GM18907 (cell line): ENCODE results near the gene RAD23B.
A peak's percentile ranks its signal among the peaks of the same experiment; 100 is the strongest.
"Not testable (repeated sequence)": the region's sequence is repeated elsewhere in the genome, so short reads cannot be mapped to it uniquely, and the experiment has no call there.

ENCODE experiments used
- ATAC-seq: cut with Tn5 transposase; IDR thresholded peaks from one replicate; pipeline ENCODE4 v1.9.1; 2021; ENCODE audit warnings: mild to moderate bottlenecking, moderate library complexity; ENCODE audit not compliant: unreplicated experiment

The RAD23B gene

DNA sequence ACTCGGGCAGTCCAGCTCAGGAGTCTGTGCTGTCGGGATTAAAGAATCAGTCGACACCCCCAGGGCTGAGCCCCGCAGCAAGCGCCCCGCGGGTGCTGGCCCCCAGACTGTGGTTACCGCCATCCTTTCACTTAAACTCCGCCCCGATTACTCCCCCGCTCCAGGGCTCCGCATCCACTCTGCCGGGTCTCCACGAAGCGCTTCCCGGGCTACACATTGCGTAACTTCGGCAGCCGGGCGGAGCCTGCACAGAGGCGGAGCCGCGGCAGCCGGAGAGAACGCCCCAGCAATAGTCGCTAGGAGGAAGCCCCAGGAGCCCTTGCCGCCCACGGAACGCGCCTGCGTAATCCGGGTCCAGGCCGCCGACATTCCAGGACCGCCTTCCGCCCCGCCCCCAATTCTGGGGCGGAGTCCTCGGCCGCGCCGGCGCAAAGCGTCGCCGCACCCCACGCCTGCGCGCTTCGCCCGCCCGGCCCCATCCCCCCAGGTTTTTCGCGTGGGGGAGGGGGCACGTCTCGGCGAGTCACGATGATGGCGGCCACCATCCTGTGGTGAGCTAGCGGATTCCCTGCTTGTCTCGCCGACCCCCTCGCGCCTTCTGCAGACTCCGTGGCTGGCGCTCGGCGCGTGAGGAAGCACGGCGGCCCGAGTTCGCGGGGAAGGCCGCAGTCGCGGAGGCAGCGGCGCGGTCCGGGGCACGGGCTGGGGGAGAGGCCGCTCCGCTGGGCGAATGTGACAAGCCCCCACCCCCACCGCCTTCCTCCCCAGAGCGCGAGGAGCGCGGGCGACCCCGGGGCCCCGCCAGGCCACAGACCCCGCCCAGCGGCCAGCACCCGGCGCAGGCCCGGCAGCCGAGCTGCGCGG is at the start of gene RAD23B:
Gene RAD23B (plus strand): TSS at position 521 of the 864 bp plus-strand sequence. CDS start 351 bp downstream, outside the sequence.
- ATAC-seq = peak; percentile 90

DNA sequence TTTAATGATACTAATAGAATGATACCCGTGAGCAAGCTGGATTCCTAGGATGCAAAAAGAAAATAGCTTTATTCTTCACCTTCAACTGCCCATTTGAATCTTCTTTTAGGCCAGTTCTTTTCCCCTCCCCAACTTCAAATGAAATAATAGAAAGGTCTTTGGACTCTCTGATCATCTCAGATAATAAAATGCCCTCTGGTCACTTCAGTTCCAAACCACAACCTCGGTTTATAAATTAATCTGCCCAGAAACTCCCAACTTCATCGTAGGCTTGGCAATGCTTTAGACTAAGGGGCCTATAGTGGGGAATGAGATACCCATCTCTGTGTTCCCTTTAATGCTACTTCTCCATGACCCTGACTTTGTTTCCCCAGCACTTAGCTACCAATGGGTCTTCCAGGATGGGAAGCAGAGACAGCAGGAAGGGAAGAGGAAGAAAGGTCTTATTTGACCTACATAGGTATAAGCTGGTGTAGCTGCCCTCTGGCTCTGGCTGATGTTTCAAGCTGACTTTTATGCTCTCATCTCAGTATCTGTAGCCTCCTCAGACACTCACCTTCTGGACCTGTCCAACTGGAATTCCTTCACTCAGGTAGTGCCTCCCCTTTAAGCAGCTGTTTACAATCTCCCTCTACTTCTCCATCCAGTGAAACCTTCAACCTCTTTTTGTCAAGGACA is 47.2 kb upstream of the RAD23B start:
- no peak for ATAC-seq

DNA sequence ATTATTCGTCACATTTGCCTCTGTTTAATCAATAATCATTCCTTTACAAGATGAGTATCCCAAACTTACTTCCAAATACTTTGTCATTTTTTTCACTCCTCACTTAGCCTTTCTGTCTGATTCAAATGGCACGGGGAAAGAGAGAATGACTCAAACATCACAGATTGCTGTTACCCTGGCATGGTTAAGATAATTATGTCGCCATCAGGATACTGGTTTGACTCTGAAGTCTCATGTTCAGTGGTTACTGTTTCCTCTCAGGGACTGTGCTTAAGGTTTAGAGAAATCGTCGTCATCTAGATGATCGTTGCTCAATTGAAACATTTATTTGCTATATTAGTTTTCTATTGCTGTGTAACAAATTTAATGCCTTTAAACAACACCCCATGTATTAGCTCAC is 45.2 kb upstream of the RAD23B start:
- ATAC-seq = no peak

DNA sequence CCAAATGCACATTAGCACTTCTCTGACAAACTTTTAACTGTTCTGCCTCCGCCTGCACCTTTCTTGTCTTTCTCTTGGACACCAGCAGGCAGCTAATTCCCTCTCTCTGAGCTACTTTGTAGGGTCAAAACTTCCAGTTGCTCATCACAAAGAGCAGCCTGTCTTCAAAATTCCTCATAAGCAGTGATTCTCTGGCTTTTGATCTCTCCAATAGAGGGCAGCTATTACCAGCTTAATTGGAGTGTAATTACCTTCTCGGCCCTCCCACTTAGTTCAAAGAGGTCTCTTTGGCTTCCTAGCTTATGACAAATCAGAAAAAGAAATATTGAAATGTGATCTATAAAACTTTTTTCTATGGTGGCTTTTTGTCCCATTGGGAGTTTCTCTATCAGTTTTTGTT is 43.6 kb upstream of the RAD23B start:
- no peak for ATAC-seq

DNA sequence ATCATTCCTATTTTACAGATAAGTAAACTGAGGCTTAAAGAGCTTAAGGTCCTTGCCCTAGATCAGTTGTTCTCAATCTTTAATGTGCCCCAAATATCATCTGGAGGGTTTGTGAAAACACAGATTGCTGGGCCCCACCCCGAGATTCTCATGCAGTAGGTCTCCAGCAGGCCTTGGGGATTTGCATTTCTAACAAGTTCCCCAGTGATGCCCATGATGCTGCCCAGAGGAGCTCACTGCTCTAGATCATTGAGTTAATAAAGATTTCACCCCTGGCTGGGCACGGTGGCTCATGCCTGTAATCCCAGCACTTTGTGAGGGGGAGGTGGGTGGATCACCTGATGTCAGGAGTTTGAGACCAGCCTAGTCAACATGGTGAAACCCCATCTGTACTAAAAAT is 42.8 kb upstream of the RAD23B start:
- ATAC-seq = no peak

DNA sequence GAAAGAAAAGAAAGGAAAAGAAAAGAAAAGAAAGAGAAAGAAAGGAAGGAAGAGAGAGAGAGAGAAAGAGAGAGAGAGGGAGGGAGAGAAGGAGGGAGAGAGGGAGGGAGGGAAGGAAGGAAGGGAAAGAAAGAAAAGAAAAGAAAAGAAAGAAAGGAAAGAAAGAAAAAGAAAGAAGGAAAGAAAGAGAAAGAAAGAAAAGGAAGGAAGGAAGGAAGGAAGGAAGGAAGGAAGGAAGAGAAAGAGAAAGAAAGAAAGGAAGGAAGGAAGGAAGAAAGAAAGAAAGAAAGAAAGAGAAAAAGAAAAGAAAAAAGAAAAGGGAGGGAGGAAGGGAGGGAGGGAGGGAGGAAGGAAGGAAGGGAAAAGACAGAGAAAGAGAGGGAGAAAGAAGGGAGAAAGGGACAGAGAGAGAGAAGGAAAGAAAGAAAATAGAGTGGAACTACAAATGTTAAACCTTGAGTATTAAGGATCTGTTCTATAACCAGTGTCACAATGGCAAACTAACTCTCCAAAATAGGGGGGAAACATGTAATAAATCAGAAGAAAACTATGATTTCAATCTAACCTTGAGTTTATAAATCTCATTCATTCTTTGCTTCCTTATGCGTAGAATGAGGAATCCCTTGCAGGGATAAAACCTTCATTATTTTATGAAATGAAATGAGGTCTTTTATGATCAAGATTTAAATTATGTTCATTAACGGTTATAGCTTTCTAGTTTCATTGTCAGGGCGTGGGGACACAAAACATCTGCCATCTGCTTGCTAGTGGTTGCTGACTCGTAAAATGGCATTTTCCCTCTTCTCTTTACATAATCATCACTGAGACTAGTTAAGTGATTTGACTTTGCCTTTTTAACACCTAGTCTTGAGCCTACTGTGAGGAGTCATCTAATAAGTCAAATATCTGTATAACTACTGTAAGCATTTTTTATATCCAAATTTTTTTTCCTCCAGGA is 40.7 kb upstream of the RAD23B start:
- no peak for ATAC-seq

DNA sequence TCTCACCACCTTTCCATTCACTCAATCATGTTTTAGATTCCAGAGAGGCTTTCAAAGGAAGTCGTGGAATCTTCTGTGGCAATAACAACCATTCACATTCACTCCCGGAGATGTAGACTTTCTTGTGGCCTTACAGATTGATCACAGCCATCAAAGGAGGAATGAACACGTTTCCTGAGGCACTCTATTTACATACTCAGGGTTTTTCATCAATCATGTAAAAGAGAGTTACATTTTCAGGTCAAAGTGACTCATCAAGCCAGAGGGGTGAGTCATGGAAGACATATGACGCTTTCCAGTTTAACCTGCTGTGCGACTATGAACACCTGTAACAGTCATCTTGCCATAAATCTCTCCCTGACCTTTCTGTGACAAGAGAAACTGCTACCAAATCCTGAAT is 39.3 kb upstream of the RAD23B start:
- peak; percentile 80 for ATAC-seq

DNA sequence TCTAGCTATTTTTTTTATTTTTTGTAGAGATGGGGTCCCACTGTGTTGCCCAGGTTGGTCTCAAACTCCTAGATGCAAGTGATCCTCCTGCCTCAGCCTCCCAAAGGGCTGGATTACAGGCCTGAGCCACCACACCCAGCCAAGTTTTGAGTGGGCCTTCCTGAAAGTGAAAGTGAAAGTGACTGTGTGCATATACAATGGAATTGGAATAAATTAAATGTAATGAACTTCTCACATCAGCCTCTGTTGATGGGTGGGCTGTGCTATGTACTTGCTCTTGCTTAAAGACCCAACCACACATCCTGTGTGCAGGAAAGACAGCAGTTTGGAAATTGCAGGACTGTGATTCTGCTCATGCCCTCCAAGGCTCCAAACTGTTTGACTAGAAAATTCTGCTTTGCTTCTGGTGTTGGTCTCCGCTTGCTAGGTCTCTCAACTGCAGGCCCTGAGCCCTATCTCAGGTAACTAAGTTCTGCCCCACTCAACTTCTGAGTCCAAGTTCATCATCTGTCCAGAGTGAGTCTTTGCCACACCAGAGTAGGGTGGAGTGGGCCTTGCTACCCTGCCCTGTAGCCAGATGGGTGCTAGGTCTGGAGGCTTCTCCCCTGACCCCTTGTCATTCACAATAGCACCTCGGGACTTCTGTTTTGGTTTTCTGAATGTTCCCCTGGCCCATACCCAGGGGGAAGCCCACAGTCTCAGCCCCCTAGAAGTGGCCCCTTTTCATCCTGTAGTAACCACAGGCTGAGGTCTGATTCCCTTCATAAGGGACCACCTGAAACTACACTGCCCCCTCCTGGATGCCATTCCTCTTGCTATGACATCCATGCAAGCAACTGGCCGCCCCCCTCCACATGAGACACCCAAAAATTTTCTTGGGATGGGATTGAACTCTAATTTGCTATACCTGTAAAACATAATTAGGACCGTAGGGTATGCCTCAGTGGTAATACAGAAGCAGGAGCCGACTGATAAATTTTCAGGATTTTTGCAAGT is 36.5 kb upstream of the RAD23B start:
- ATAC-seq = no peak

DNA sequence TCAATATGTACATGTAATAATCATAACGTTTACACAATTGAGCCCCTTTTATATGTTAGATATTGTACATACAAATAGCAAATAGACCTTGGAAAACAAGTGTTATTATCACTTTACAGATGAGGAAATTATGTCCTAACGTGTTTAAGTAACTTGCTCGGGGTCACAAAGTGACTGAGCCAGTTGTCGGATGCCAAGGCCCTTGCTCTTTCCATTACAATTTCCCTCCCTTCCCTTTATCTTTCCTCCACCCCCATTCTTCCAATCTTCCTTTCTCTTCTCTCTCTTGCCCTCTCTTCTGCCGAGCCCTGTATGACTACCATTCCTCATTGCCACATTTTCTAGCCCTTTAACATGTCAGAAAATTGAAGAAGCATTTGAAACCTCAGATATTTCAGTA is 34.4 kb upstream of the RAD23B start:
- no peak for ATAC-seq

DNA sequence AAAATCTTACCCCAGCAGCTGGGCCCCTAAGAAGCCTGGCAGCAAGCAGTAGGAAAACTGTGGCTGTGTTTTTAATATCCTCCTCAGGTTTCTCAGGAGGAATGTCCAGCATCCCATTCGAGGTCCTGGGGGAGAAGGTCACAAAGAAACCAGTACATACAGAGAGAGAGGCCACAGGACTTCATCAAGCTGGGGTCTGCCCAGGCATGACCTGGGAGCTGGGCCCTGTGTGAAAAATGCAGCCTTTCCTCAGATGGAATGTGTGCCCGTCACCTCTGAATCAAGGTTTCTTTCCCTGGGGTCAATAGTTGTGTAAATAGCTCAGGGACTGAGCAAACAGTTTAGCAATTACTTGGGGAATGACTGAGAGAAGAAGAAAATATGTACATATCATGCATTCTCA is 33.9 kb upstream of the RAD23B start:
- no peak for ATAC-seq

DNA sequence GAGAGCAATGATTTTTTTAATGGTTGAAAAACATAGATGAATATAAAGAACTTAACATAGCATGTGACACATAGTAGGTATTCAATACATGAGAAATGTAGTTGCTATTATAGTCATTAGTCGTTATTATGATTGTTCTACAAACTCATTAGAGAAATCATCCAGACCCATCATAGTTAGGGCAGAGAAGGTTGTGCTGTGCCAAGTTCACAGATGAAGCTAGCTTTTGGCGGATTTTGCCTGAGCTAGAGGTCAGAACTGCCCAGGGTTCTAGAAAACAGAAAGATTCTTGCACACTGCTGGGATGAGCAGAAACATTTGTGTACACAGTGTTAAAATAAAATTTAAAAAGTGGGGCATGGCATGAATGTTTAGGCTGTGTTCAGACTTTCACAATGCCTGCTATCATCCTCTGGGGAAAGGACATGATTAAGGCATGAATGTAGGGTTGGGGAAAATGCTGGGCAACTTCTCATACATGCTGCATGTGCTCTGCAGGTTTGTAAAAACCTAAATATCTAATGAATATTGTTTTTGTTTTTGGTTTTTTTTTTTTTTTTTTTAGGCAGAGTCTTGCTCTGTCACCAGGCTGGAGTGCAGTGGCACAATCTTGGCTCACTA is 33.3 kb upstream of the RAD23B start:
- ATAC-seq = no peak

DNA sequence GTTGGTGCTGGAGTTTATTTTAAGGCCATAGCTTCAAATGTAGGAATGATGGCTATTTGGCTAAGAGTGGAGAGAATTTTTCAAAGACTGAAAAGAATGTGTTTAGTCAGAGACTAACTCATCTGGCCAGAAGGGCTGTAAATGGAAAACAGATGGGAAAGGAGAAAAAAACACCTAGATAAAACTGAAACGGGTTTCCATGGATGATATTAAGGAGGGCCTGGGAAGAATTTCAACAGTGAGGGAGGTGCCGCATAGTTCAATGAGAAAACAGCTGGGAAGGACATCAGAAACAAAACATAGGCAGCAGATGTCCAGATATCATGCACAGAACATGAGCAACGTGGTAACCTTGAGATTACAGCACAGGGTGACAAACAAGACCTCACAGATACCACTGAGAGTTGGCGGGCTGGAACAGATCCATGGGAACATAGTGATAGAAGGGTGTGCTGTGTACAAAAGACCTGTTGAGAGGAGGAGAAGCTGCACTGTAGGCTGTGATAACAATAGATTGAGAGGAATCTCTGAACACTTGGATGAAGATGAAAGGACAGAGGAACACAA is 31.2 kb upstream of the RAD23B start:
- ATAC-seq = no peak

DNA sequence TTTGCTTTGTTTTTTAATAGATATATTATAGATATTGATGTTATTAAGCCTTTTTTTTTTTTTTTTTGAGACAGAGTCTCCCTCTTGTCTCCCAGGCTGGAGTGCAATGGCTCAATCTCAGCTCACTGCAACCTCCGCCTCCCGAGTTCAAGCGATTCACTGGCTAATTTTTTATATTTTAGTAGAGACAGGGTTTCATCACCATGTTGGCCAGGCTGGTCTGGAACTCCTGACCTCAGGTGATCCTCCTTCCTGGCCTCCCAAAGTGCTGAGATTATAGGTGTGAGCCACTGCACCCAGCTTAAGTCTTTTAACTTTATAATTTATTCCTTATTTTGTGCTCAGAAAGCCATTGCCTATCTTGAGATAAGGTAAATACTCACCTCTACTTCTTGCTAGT is 24.2 kb upstream of the RAD23B start:
- no peak for ATAC-seq

DNA sequence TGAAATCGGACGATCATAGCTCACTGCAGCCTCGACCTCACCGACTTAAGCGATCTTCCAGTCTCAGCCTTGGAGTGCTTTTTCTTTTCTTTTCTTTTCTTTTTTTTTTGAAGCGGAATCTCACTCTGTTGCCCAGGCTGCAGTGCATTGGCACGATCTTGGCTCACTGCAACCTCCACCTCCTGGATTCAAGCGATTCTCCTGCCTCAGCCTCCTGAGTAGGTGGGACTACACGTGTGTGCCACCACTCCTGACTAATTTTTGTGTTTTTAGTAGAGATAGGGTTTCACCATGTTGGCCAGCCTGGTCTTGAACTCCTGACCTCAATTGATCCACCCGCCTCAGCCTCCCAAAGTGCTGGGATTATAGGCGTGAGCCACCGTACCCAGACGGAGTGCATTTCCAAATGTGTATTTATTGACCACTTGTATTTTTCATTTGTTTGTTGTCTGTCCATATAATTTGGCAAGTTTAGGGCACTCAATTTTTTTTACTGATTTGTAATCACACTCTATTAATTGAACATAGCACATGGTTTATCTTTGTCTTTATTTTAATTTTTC is 23.2 kb upstream of the RAD23B start:
- not testable (repeated sequence) for ATAC-seq

DNA sequence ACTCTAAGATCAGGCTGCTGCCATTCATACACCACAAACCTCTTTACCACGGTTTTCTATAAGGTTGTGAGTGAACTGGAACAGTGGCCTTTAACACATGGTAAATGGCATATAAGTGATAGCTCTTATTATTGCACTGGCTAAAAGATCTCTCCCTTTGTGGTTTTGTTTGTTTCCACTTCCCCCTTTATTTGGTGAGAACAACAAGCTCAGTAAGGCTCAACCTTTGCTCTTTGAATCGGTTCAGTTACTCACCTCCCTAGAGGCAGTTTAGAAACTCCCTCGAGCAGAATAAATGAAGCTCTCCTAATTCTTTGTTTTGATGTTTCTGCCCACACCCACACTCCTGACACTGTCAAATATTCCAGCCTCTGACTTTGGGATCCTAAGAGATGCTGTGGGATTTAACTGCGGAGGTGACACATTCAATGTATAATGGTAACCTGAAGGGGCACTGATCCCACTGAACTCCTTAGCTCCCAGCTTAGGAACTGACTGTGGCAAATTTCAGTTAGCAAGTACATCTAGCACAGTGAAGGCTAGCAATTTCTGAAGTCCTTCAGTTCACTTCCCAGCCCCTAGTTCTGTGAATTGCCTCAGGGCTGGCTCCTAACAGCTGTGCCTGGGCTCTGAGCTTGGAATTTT is 22.5 kb upstream of the RAD23B start:
- peak; percentile 100 for ATAC-seq

DNA sequence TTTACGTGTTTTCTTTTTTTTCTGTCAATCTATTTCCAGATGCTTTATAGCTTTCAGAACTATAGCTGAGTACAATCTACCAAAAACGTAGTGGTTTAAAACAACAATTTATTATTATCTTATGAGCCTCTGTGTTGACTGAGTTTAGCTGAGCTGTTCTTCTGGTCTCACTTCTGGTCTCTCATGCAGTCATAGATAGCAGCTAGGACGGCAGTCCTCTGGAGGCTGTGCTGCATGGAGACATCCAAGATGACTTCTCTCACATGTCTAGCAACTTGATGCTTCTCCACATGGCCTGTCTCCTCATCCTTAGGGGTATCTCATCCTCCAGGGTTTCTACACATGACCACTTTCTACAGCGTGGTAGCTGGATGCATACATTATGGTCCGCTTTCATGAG is 22.0 kb upstream of the RAD23B start:
- no peak for ATAC-seq

DNA sequence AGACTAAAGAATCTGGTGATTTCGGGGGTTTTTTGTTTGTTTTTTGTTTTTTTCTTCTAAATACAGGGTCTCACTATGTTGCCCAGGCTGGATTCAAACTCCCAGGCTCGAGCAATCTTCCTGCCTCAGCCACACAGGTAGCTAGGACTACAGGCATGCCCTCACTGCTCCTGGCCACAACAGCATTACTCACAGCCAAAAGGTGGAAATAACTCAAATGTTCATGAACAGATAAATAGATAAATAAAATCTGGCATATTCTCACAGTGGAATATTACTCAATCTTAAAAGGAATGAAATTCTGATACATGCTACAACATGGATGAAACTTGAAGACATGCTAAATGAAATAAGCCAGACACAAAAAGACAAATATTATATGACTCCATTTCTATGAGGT is 19.8 kb upstream of the RAD23B start:
- ATAC-seq = no peak

DNA sequence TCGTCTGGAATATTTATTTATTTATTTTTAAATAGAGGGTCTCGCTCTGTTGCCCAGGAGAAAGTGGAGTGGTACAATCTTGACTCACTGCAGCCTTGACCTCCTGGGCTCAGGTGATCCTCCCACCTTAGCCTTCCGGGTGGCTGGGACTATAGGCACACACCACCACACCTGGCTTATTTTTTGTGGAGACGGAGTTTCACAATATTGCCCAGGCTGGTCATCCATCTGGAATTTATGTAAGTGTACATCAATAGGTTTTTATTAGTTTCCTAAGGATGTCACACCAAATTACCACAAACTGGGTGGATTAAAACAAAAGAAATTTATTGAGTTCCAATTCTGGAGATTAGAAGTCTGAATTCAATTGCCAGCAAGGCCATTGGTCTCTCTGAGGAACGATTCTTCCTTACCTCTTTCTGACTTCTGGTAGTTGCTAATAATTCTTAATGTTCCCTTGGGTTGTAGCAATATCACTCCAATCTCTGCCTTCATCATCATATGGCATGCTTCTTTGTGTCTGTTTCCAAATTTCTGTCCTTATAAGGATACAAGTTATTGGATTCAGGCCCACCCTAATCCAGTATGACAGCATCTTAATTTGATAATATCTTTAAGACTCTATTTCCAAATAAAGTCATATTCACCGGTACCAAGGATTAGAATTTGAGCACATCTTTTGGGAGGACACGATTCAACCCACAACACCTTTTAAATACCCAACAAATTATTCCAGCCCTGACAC is 16.3 kb upstream of the RAD23B start:
- ATAC-seq = no peak
